ENCODE data around the gene FAM13B.
"Not testable (repeated sequence)": the region's sequence is repeated elsewhere in the genome, so short reads cannot be mapped to it uniquely, and the experiment has no call there.

Gene FAM13B

DNA sequence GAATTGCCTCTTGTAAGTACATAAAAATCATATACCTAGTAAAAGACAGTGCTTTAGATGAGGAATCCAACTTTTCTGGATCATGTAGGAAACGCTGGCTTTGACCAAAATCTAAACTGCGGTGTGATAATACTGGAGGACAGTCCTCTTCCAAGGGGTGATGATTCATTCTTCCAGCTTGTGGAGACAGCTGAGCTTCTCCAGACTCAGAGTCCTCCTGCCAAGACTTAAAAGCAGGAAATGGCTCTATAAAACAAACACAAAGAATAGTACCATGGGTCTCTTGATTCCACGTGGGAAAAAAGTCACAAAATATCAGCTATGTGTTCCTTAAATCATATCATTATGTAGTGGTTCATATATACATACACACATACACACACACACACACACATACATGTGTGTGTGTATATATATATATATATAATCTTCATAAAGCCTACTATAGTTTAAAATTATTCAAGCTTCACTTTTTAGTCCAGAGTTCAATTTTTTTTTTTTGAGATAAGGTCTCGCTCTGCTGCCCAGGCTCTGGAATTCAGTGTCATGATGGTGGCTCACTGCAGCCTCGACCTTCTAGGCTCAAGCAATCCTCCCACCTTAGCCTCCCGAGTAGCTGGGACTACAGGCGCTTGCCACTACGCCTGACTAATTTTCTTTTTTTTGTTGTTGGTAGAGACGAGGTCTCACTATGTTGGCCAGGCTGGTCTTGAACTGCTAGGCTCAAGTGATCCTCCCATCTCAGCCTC lies 78.6 kb downstream of the FAM13B start:
- Mint-ChIP-seq H3K27ac (peak overlapping the region; percentile 61), H3K4me1 (no peaks in the 10 kb centered on the region), H3K27me3 (ENCODE audit: low read depth, poor library complexity) (no peaks in the 10 kb centered on the region), H3K4me3 (no peak overlapping the region), H3K36me3 (ENCODE audit: low read depth) (peaks cover 63% of the 10 kb centered on the region), H3K9me3 (no peaks in the 10 kb centered on the region)
- DNase-seq = no peak
- TF ChIP-seq, protein P1, sequence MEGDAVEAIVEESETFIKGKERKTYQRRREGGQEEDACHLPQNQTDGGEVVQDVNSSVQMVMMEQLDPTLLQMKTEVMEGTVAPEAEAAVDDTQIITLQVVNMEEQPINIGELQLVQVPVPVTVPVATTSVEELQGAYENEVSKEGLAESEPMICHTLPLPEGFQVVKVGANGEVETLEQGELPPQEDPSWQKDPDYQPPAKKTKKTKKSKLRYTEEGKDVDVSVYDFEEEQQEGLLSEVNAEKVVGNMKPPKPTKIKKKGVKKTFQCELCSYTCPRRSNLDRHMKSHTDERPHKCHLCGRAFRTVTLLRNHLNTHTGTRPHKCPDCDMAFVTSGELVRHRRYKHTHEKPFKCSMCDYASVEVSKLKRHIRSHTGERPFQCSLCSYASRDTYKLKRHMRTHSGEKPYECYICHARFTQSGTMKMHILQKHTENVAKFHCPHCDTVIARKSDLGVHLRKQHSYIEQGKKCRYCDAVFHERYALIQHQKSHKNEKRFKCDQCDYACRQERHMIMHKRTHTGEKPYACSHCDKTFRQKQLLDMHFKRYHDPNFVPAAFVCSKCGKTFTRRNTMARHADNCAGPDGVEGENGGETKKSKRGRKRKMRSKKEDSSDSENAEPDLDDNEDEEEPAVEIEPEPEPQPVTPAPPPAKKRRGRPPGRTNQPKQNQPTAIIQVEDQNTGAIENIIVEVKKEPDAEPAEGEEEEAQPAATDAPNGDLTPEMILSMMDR (IDR thresholded peaks at IDR 0.05) = no peak

DNA sequence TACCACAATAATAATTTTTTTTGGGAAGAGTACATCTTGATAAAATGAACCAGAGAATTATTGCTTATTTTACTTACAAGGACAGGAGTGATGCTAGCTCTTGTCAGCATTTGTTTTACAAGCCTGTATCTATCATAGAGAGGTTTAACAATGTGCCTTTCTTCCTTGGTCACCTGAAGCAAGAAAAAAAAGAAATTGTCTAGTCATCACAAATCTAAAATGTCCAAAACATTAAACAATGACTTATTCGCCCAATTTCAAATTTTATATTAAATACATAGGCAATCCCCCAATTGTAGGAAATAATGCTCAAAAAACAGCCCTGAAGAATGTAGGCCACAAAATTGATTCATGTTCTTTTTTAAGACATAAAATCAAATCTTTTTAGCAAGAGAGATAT lies 87.1 kb downstream of the FAM13B start:
- no peaks in the 10 kb centered on the region for H3K4me1 Mint-ChIP-seq
- no peaks in the 10 kb centered on the region for H3K9me3 Mint-ChIP-seq
- no peak overlapping the region for H3K4me3 Mint-ChIP-seq
- TF ChIP-seq, protein P1 (IDR thresholded peaks at IDR 0.05) = no peak
- no peak overlapping the region for H3K27ac Mint-ChIP-seq
- H3K27me3 Mint-ChIP-seq (ENCODE audit: low read depth, poor library complexity) = no peaks in the 10 kb centered on the region
- DNase-seq = no peak
- H3K36me3 Mint-ChIP-seq (ENCODE audit: low read depth) = peaks cover 93% of the 10 kb centered on the region

DNA sequence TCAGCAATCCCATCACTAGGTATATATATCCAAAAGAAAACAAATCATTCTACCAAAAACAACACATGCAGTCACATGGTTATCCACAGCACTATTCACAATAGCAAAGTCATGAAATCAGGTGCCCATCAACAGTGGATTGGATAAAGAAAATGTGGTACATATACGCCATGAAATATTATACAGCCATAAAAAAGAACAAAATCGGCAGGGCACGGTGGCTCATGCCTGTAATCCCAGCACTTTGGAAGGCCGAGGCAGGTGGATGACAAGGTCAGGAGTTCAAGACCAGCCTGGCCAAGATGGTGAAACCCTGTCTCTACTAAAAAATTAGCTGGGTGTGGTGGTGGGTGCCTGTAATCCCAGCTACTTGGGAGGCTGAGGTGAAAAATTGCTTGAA lies 88.6 kb downstream of the FAM13B start:
- H3K4me3 Mint-ChIP-seq; H3K27me3 Mint-ChIP-seq (ENCODE audit: low read depth, poor library complexity); H3K27ac Mint-ChIP-seq; H3K9me3 Mint-ChIP-seq; H3K4me1 Mint-ChIP-seq; DNase-seq: not testable (repeated sequence)
- peaks cover 94% of the 10 kb centered on the region for H3K36me3 Mint-ChIP-seq (ENCODE audit: low read depth)

DNA sequence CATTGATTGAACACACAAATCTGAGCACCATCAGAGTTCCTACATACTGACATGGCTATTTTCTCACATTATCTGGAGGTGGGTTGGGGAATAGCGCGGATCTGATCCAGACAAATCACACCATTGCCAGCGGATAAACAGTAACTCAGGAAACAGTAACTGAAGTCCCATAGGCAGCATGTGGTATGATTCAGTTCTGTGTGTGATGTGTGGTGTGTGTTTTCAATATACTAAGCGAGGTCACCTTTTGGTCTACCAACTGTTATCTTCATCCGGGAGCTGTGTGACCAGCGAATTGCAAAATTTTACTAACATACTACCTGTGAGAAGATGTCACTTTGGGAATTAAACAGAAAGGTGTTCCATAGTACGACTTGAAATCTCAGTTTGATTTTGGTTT lies 93.5 kb downstream of the FAM13B start:
- Mint-ChIP-seq H3K4me1 (peaks cover 9% of the 10 kb centered on the region), H3K27me3 (ENCODE audit: low read depth, poor library complexity) (no peaks in the 10 kb centered on the region), H3K27ac (no peak overlapping the region), H3K36me3 (ENCODE audit: low read depth) (peaks cover 83% of the 10 kb centered on the region), H3K9me3 (no peaks in the 10 kb centered on the region), H3K4me3 (no peak overlapping the region)
- TF ChIP-seq, protein P1 (IDR thresholded peaks at IDR 0.05) = no peak
- DNase-seq = no peak

DNA sequence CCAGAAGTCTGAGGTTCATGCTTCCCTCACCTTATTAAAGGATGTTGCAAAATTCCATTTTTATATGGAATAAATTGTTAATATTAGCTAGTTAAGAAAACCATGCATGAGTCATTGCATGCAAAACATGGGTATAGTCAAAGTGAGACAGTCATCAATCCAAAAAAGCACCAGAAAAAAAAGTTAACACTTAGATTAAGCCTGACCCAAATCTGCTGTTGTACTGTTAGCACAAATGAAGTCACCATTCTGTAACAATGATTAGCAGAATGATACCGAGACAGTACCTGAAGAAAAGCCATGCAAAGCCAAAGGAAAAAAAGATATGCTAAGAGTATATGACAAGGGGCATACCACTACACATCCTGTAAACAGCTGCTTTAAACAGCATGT lies 94.1 kb downstream of the FAM13B start:
- peaks cover 81% of the 10 kb centered on the region for H3K36me3 Mint-ChIP-seq (ENCODE audit: low read depth)
- TF ChIP-seq, protein P1 (IDR thresholded peaks at IDR 0.05) = no peak
- no peak overlapping the region for H3K27ac Mint-ChIP-seq

DNA sequence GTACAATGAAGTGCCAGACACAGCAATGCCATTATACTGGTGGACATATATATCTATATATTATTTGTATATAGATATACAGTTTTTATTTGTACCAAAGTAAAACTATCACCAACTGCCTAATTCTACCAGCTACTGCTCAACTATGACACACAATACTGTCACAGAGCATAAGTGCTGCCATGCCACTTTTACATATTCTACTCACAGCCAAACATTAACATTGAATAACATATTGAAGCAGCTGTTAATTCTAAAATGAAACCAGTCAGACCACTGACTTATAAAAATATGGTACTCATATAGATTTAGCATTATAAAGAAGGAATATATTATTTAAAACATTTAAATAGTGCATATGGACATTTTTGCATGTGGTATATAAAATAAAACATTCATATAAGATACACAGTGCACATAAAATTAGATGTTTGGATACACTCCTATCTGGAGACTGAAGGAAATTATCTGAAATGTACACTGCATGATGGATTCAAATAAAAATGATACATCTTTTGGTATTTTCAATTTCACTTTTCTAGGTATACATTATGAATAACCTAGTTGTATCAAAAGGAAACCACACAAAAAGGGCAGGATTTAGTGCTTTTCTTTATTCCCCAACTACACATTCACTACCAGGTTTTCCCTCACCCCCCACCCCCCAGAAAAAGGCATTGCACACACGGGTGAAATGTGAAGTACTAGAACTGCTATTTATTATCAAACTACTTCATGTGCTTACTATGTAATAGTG lies 94.7 kb downstream of the FAM13B start:
- Mint-ChIP-seq H3K36me3 (ENCODE audit: low read depth) (peaks cover 77% of the 10 kb centered on the region), H3K4me3 (no peak overlapping the region), H3K27ac (no peak overlapping the region), H3K9me3 (no peaks in the 10 kb centered on the region), H3K27me3 (ENCODE audit: low read depth, poor library complexity) (no peaks in the 10 kb centered on the region), H3K4me1 (peaks cover 19% of the 10 kb centered on the region)
- no peak for DNase-seq
- TF ChIP-seq, protein P1 (IDR thresholded peaks at IDR 0.05) = no peak

More for the DNA sequence above, 94.1 kb downstream of the FAM13B start:
- Mint-ChIP-seq H3K4me3 (no peak overlapping the region), H3K27me3 (ENCODE audit: low read depth, poor library complexity) (no peaks in the 10 kb centered on the region), H3K4me1 (peaks cover 13% of the 10 kb centered on the region), H3K9me3 (no peaks in the 10 kb centered on the region)
- DNase-seq = no peak

All from nephron progenitor cell (in vitro differentiated cells).